CD1c-positive myeloid dendritic cell (primary cell): ENCODE results near the gene FBXW7.

Experiments used
- DNase-seq: peaks from one replicate; pipeline ENCODE4 v3.0.0-alpha.2; 2016; ENCODE audit errors: extremely low spot score

FBXW7 gene

DNA sequence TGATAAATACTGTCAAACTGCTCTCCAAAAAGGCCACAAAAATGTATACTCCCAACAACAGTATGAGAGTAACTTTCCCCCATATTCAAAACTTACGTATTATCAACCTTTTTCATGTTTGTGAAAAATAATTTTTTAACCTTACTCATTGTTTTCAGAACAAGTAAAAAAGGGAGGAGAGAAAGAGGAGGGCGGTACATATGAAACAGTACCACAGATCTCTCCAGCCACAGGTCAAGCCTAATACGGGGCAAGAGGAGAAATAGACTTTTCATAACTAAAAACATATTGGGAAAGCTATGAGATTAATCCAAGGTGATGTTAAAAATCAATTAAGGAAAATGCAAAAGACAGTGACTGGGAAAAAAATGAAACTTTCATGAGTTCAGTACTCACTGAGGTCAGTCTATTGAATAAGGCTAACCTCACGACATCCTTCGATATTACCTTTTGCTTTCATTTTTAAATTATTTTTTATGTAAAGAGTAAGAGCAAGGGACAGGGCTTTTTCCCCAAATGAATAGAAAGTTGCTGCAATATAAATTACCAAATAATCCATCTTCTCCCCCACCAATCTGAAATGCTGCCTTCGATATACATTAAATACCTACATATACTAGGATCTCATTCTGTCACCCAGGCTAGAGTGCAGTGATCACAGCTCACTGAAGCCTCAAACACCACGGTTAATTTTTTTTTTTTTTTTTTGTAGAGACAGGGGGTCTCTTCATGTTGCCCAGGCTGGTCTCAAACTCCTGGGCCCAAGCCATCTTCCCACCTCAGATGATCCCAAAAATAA, 25.3 kb downstream of the FBXW7 start:
- no peak for DNase-seq

- DNase-seq: peak; percentile 47
Measured at GRCh38 chr4:152509595-152510225, 26.2 kb downstream of the FBXW7 start.

DNA sequence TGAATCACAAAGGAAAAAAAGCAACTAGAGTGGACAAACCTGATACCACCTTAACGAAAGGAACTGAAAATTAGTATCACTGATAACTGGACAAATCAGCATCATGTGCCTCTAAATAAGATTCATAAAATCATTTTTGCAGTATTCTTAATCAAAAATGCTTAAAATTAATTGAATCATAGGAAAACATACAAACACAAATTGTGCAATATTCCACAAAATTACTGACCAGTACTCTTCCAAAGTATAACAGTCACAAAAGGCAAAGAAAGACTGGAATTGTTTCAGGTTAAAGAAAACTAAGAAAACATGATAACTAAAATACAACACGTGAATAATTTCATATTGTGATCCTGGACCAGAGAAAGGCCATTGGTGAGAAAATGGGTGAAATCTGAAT, 27.1 kb downstream of the FBXW7 start:
- DNase-seq: no peak

DNA sequence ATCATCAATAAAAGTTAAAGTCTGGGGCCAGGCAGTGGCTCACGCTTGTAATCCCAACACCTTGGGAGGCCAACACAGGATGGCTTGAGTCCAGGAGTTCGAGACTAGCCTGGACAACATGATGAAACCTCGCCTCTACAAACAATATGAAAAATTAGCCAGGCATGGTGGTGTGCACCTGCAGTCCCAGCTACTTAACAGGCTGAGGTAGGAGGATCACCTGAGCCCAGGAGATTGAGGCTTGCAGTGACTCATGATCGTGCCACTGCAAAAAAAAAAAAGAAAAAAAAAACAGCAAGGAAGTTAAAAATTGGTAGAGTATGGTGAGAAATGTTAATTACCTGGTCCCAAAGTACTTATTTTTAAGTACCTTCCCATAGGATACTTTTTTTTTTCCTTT, 27.5 kb downstream of the FBXW7 start:
- DNase-seq: no peak

GRCh38 chr4:152503653-152504290, 32.1 kb downstream of the FBXW7 start:
- no peak for DNase-seq

DNA sequence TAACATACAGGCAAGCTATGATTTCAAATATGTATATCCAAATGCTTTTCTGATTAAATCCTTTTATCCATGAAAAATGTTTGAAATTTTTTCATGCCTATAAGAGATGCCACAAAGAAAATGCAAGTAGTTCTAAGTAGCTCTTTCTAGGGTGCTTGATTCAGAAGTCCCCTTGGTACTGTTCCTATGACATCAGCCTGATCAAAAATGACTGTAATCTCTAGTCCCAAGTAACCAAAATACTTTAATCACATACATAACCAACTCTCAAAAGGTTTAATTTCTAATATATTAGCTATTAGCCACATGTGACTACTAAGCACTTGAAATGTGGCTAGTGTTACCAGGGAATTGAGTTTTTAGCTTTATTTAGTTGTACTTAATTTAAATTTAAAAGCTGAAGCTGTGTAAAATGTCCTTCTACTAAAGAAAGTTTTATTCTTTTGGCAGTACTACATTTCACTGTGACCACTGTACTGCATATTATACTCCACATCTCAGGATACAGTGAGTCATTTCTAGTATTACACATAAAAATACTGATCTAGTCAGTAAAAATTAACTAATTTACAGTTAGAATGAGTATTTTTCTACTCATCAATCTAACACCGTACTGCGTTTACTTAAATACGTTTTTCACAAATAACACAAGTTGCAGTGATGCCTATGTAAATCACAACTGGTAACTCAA, 33.9 kb downstream of the FBXW7 start:
- no peak for DNase-seq

DNA sequence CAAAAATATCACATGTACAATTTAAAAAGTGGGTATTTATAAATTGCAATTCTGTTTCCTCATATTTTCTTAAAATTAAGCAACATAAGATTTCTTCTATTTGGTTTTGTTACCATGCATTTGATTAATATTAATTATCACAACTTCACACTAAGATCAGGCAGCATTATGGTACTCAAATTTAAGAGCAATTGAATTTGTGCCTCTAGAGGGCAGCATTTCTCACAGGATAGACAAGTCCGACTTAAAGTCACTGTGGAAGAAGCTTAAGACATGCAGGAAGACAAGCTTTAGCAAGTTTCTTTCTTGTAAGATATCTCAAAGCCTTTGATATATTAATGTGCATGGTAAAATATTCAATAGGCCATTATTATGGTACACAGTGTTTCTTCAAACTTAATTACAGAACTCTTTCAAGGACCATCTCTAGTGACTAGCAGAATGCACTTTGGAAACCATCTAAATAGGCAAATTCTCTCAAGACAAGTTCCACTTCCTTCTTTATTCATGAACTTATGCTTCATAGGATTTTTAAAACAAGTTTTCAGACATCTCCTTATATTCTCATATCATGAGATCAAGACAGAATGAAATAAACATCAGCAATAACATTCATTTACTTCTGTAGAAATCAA, 35.0 kb downstream of the FBXW7 start:
- DNase-seq: peak; percentile 87

DNA sequence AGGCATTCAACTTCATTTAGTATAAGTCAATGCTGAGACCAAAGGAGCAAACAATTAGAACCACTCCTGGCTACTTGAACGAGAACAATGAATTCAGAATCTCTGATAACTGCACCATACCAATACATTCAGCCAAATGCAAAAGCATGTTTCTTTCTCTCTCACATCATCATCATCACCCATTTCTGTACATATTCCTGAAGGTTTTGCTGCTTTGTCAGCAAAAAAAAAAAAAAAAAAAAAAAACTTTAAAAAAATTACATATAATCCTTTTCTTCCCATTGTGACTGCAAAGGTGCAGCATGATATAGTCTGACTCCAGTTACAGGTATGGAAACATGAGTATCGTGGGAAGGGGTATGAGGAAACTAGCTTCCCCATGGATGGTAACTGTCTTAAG, 35.6 kb downstream of the FBXW7 start:
- DNase-seq: no peak

DNA sequence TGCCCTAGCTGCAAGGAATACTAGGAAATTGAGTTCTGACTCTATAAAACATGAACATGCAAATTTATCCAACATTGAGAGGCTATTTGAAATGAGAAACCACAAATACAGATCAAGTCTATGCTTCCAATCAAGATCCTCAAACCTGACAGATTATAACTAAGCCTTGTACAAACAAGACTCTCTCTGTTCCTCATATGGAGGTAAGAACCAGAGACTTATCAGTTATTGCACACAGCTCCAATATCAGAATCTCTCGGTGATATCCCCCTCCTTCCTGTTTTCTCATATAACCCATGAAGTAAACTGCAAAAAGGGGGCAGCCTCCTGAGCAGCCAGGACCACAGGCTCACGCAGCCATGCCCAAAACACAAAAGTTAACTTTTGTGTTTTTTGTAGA, 36.5 kb downstream of the FBXW7 start:
- DNase-seq: no peak

DNA sequence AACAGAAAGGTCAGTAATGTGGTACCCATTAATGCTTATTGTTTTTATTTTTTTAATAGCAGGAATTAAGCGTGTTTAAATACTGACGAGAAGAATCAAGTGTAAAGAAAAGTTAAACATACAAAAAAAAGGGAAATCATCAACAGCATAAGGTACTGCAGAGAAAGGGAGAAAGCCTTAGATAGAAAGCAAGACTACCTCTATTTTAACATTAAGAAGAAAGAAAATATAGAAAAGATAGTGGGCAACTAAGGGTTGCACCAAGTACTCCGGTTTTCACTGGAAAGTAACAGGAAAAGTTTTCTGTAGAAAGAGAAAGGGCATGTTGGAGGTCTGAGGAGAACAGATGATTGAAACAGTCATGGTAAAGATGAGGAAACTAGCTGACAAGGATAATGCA, 41.9 kb downstream of the FBXW7 start:
- DNase-seq: no peak

DNA sequence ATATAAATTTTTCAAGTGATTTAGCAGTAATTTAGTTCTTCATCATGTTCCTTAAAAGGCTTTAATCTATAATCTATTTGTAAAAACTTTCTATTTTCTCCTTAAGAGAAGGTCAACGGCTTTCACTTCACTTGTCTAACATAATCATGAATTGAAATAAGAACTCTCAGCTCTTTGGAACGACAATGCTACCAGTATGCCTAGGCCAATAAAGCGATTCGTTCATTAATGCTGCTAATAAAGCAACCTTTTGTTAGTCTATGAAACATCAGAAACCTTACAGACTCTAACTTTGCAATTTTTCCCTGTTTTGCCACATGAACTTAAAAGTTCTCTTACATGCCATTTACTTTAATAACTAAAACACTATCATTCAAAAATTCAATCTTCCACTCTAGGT, 47.6 kb downstream of the FBXW7 start:
- DNase-seq: no peak

DNA sequence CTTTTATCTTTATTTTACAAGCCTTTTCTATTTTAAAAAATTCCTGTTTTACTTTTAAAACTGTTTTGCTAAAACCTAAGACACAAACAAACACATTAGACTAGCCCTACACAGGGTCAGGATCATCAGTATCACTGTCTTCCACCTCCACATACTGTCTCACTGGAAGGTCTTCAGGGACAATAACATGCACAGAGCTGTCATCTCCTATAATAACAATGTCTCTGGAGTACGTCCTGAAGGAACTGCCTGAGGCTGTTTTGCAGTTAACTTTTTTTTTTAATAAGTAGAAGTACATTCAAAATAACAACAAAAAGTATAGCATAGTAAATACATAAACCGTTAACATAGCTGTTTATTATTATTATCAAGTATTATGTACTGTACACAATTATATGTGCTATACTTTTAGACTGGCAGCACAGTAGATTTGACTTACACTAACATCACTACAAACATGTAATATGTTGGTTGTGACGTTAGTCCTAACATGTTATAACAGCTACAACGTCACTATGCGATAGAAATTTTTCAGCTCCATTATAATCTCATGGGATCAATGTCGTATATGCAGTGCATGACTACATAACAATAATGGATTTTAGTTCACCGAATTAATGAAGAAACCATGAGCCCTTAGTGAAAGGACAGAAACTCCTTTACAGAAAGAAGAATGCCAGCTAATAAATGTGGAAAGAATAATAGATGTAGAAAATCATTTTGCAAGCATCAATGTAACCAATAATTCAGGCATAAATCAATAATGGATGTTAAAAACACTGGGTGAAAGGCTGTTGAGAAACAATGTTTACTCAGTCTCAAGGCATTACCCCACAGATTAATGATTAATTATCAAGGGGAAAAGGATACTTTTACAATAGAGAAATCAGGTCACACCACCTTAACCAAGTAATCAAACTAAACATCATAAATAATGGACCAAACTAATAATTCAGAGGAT, 49.2 kb downstream of the FBXW7 start:
- DNase-seq: no peak

DNA sequence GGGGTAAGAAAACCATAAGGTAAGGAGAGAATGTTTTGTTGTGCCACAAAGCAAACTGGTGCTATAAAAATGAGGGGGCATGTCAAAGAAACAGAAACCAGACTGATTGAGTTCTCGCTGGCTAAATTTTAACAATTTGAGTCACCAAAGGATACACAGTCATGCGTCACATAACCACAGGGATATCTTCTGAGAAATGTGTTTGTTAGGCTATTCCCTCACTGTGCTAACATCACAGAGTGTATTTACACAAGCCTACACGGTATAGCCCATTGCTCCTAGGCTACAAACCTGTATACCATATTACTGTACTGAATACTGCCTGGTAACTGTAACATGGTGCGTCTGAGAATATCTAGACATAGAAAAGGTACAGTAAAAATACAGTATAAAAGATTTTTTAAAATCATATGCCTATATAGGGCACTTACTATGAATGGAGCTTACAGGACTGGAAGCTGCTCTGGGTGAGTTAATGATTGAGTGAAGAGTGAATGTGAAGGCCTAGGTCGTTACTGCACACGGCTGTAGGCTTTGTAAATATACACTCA, 50.1 kb downstream of the FBXW7 start:
- no peak for DNase-seq

GRCh38 chr4:152482211-152482610, 53.7 kb downstream of the FBXW7 start:
- no peak for DNase-seq

GRCh38 chr4:152480901-152481300, 55.0 kb downstream of the FBXW7 start:
- no peak for DNase-seq

DNA sequence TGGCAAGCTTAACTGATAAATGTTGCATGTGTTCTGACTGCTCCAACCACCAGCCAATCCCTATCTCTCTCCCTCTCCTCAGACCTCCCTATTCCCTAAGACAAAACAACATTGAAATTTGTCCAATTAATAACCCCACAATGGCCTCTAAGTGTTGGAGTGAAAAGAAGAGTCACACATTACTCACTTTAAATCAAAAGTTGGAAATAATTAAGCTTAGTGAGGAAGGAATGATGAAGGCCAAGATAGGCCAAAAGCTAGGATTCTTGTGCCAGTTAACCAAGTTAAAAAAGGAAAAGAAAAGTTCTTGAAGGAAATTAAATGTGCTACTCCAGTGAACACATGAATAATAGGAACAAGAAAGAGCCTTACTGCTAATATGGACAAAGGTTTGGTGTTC, 55.6 kb downstream of the FBXW7 start:
- DNase-seq: no peak

GRCh38 chr4:152479428-152480026, 56.4 kb downstream of the FBXW7 start:
- DNase-seq: peak; percentile 25

- DNase-seq: no peak
Measured at GRCh38 chr4:152478461-152479237, 57.2 kb downstream of the FBXW7 start.

DNA sequence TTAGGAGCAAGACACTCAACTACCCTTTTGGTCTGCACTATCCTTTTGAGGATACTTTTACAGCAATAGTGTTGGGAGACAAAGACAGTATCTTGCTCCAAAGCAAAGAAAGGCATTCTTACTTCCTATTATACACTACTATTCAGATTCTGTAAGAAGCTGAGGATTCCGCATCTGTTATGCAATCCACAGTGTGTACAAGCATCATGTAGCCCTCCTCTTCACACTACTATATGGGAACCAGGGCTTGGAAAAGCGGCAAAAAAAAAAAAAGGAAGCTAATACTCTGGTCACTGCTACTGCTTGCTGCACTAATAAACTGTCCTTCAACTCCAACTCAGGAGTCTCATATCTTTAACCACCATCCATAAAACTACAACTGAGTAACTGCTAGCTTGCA, 59.1 kb downstream of the FBXW7 start:
- peak; percentile 57 for DNase-seq
